ENCODE results near the gene MMP17.

The MMP17 gene

DNA sequence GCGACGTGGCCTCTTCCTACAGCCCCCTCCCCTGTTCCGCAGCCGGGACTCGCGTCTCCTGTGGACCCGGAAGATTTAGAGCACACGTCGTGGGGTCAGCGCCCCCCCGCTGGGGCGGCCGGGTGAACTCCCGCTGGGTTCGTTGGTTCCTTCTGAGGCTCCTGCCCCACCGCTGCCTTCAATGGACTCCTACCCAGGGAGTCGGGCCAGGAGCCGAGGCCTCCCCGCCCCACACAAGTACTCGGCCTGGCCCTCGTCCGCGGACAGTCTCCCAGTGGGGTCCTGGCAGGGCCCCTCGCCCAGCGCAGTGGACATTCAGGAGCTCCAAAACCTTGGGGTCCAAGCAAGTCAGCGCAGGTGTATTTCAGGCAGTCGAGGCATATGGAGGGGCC lies 1.2 kb downstream of the MMP17 start:
- TF ChIP-seq, protein P1, sequence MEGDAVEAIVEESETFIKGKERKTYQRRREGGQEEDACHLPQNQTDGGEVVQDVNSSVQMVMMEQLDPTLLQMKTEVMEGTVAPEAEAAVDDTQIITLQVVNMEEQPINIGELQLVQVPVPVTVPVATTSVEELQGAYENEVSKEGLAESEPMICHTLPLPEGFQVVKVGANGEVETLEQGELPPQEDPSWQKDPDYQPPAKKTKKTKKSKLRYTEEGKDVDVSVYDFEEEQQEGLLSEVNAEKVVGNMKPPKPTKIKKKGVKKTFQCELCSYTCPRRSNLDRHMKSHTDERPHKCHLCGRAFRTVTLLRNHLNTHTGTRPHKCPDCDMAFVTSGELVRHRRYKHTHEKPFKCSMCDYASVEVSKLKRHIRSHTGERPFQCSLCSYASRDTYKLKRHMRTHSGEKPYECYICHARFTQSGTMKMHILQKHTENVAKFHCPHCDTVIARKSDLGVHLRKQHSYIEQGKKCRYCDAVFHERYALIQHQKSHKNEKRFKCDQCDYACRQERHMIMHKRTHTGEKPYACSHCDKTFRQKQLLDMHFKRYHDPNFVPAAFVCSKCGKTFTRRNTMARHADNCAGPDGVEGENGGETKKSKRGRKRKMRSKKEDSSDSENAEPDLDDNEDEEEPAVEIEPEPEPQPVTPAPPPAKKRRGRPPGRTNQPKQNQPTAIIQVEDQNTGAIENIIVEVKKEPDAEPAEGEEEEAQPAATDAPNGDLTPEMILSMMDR (IDR thresholded peaks at IDR 0.05; ENCODE audit: insufficient read depth, low read length, poor library complexity, severe bottlenecking), result no peak
- DNase-seq (ENCODE audit: extremely low read depth, insufficient read length), result no peak
- H3K27me3 ChIP-seq (replicated peaks; ENCODE audit: control insufficient read depth, insufficient read depth, low read length), result peaks cover 4% of the 10 kb centered on the region; the same call in 1 of the 2 replicates
- no peak overlapping the region for H3K4me3 ChIP-seq (replicated peaks; ENCODE audit: low read depth, low read length)
- H3K36me3 ChIP-seq (ENCODE audit: control insufficient read depth, insufficient read depth, low read length), result no peaks in the 10 kb centered on the region

DNA sequence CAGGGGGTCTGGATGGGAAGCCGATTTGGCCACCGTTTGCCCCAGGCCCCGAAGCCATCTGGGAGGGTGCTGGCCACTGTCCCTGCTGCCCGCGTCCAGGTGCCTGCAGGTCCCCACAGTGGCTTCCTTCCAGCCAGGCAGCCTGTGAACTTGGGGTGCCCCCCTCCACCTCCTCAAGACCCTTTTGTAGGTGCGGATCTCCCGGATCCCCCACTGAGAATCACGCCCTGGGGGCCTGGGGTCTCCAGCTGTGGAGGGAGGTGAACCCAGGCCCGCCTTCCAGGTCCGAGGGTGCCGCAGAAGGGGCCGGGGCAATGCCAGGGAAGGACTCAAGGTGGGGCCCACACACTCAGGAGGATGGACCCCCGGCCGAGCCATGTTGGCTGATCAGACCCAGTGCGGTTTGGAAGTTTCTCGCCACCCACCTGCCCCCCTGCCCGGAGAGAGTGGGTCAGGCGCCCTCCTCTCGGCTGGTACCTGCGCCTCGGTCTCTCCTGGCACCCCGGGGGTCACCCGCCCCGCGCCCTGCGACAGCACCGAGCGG lies 1.7 kb downstream of the MMP17 start:
- TF ChIP-seq, protein P1 (IDR thresholded peaks at IDR 0.05; ENCODE audit: insufficient read depth, low read length, poor library complexity, severe bottlenecking), result no peak

DNA sequence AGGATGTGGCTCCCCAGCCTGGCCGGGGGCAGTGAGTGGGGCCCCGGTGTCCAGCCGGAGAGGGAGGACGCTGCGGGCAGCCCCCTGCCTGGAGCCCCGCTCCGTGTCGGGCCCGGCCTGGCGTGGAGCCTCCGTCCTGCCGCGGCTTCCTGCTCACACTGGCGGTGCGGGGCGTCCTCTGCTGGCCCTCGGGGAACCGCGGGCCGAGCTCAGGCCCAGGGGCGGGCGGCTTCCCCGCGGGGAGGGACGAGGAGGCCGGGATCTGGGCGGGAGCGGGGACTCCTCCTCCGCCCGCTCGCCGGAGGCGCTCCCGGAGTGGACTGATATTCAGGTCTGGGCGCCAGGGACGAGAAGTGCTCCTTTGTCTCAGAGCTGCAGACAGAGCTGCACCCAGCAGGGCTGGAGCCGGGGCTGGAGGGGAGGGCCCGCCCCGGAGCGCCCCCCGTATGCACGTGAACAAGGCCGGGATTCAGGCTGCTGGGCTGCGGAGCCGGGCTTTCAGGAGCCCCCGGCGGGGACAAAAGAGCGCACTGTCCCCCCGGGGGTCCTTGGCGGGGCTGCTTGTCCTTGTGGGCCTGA lies 2.2 kb downstream of the MMP17 start:
- no peak for DNase-seq (ENCODE audit: extremely low read depth, insufficient read length)
- TF ChIP-seq, protein P1 (IDR thresholded peaks at IDR 0.05; ENCODE audit: insufficient read depth, low read length, poor library complexity, severe bottlenecking), result peak; percentile 42
- peaks cover 4% of the 10 kb centered on the region; the same call in 1 of the 2 replicates for H3K27me3 ChIP-seq (replicated peaks; ENCODE audit: control insufficient read depth, insufficient read depth, low read length)
- H3K36me3 ChIP-seq (ENCODE audit: control insufficient read depth, insufficient read depth, low read length), result no peaks in the 10 kb centered on the region
- no peak overlapping the region for H3K4me3 ChIP-seq (replicated peaks; ENCODE audit: low read depth, low read length)

More for the DNA sequence above, 1.7 kb downstream of the MMP17 start:
- no peak for DNase-seq (ENCODE audit: extremely low read depth, insufficient read length)
- no peak overlapping the region for H3K4me3 ChIP-seq (replicated peaks; ENCODE audit: low read depth, low read length)
- H3K27me3 ChIP-seq (replicated peaks; ENCODE audit: control insufficient read depth, insufficient read depth, low read length), result peaks cover 4% of the 10 kb centered on the region; the same call in 1 of the 2 replicates
- H3K36me3 ChIP-seq (ENCODE audit: control insufficient read depth, insufficient read depth, low read length), result no peaks in the 10 kb centered on the region

DNA sequence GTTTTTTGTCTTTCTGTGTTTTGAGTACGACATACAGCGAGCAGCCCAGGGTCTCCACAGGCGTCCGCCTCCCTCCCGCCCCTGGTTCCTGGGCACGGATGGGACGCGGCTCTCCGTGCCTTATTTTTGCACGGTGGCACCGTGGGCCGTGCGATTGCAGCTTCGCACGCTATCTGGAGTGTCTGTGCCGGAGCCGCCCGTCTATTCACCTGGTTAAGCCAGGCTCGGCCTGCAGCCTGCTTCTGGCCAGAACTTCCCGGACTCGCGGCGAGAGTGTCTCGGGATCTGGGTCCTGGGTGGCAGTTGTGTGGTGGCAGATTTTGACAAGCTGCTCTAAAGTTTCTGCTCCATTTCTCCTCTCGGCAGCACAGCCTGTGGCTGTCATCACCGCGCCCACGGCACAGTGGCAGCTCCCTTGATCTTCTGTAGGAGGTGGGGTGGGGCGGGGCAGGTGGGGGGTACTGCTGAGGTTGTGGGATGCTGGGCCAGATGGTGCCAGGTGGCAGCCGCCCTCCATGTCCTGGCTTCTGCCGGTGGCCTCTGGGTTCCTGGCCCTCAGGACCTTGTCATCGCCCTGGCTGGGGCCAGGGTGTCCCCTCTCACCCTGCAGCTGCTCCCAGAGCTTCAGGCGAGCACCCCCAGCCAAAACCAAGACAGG lies 2.9 kb downstream of the MMP17 start:
- TF ChIP-seq, protein P1 (IDR thresholded peaks at IDR 0.05; ENCODE audit: insufficient read depth, low read length, poor library complexity, severe bottlenecking), result no peak
- H3K4me3 ChIP-seq (replicated peaks; ENCODE audit: low read depth, low read length), result no peak overlapping the region
- H3K36me3 ChIP-seq (ENCODE audit: control insufficient read depth, insufficient read depth, low read length), result no peaks in the 10 kb centered on the region
- no peak for DNase-seq (ENCODE audit: extremely low read depth, insufficient read length)
- peaks cover 4% of the 10 kb centered on the region; the same call in 1 of the 2 replicates for H3K27me3 ChIP-seq (replicated peaks; ENCODE audit: control insufficient read depth, insufficient read depth, low read length)

DNA sequence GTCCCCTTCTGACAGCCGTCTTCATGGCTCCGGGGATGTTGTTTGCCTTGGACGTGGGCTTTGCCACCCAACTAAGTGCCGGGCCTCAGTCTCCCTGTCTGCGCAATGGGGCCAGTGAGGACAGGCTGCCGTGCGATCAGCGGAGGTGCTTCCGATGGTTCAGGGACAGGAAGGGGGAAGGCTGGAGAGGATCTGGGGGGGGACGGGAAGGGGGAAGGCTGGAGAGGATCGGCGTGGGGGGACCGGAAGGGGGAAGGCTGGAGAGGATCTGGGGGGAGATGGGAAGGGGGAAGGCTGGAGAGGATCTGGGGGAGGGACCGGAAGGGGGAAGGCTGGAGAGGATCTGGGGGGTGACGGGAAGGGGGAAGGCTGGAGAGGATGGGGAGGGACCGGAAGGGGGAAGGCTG lies 3.4 kb downstream of the MMP17 start:
- TF ChIP-seq, protein P1 (IDR thresholded peaks at IDR 0.05; ENCODE audit: insufficient read depth, low read length, poor library complexity, severe bottlenecking), result no peak
- no peak for DNase-seq (ENCODE audit: extremely low read depth, insufficient read length)
- Histone ChIP-seq H3K36me3 (ENCODE audit: control insufficient read depth, insufficient read depth, low read length) (no peaks in the 10 kb centered on the region), H3K4me3 (replicated peaks; ENCODE audit: low read depth, low read length) (no peak overlapping the region), H3K27me3 (replicated peaks; ENCODE audit: control insufficient read depth, insufficient read depth, low read length) (peaks cover 4% of the 10 kb centered on the region; the same call in 1 of the 2 replicates)
